B cell (primary cell): ENCODE results near the gene NPHP4. TPM values are rescaled to one million over a fixed set of nuclear protein-coding genes. Genes with fewer than 3 reads are reported as not detected.

Experiments
- ATAC-seq: fragments of 200-7000 bp; cut with Tn5 transposase; one replicate; pipeline ENCODE4 v1.10.0; 2021; ENCODE audit warnings: low read depth, mild to moderate bottlenecking, moderate number of reproducible peaks, moderate library complexity
- CTCF ChIA-PET: fragments of 350-600 bp; sonication (Branson Sonifier 250); formaldehyde crosslinking; loops from one replicate; lab custom pipeline; 2021; ENCODE audit warnings: antibody characterized with exemption, inconsistent platforms; lab: Charles Lee
- POLR2A ChIA-PET: fragments of 350-600 bp; sonication (Branson Sonifier 250); formaldehyde crosslinking; loops from one replicate; lab custom pipeline; 2021; ENCODE audit warnings: antibody characterized with exemption; lab: Charles Lee
- DNase-seq: peaks from one replicate; pipeline ENCODE4 v3.0.0; 2013
- H2AFZ ChIP-seq: 2 replicates; pipeline ENCODE4 v1.6.1; 2012; ENCODE audit warnings: mild to moderate bottlenecking, low read depth, low read length; ENCODE audit not compliant: insufficient read depth, poor library complexity, severe bottlenecking
- H3K27ac ChIP-seq, 2 donors: 1 replicate in 1 of 2; 2 replicates in 1 of 2; pipeline ENCODE4 v1.5.1; 2012 to 2013; ENCODE audit warnings: low read length in 2 of 2, mild to moderate bottlenecking in 2 of 2, moderate library complexity in 1 of 2
- H3K27me3 ChIP-seq, 4 experiments: fragments of 200-600 bp in 1 of 4; sonication (generic) in 1 of 4; replicated peaks in 1 of 4; 1 replicate in 2 of 4; 2 replicates in 2 of 4; pipeline versions ENCODE4 v1.6.1 to v1.7.0; 2013 to 2016; ENCODE audit warnings: low read length in 3 of 4, mild to moderate bottlenecking in 2 of 4, mixed read lengths in 1 of 4, moderate library complexity in 1 of 4; ENCODE audit not compliant: insufficient read depth in 4 of 4, control insufficient read depth in 3 of 4; ENCODE audit errors: control extremely low read depth in 1 of 4
- H3K36me3 ChIP-seq, 2 experiments: replicated peaks in 1 of 2; 1 replicate in 1 of 2; 2 replicates in 1 of 2; pipeline versions ENCODE4 v1.6.1 to v1.7.1; 2013; ENCODE audit warnings: low read length in 1 of 2; ENCODE audit not compliant: insufficient read depth in 2 of 2, control insufficient read depth in 1 of 2; ENCODE audit errors: control extremely low read depth in 1 of 2, extremely low read depth in 1 of 2
- H3K4me1 ChIP-seq, 2 donors: fragments of 200-600 bp in 1 of 2; sonication (generic) in 1 of 2; 1 replicate in 1 of 2; 2 replicates in 1 of 2; pipeline versions ENCODE4 v1.5.1 to v1.6.1; 2013 to 2017; ENCODE audit warnings: low read length in 2 of 2; ENCODE audit not compliant: control insufficient read depth in 2 of 2, insufficient read depth in 2 of 2
- H3K4me2 ChIP-seq: replicated peaks from 2 replicates; pipeline ENCODE3; 2012; ENCODE audit warnings: mild to moderate bottlenecking, low read depth, low read length; ENCODE audit not compliant: poor library complexity, severe bottlenecking
- H3K4me3 ChIP-seq, 5 experiments: fragments of 200-600 bp in 1 of 5; sonication (generic) in 1 of 5; 1 replicate in 3 of 5; 2 replicates in 2 of 5; pipeline versions ENCODE4 v1.5.1 to v1.7.0; 2011 to 2016; ENCODE audit warnings: low read length in 4 of 5, mild to moderate bottlenecking in 4 of 5, low read depth in 2 of 5, control low read depth in 1 of 5, moderate library complexity in 1 of 5; ENCODE audit not compliant: insufficient read depth in 1 of 5; ENCODE audit errors: control extremely low read depth in 1 of 5, extremely low read depth in 1 of 5
- H3K79me2 ChIP-seq: fragments of 200-600 bp; sonication (generic); one replicate; pipeline ENCODE4 v1.6.0; 2016; ENCODE audit warnings: low read length; ENCODE audit not compliant: control insufficient read depth, insufficient read depth
- H3K9ac ChIP-seq: fragments of 200-600 bp; sonication (generic); 2 replicates; pipeline ENCODE4 v1.6.1; 2017; ENCODE audit warnings: mild to moderate bottlenecking, low read length, moderate library complexity
- H3K9me3 ChIP-seq, 3 donors: one replicate each; pipeline versions ENCODE4 v1.6.1 to v1.7.1; 2013; ENCODE audit warnings: low read length in 2 of 3; ENCODE audit not compliant: control insufficient read depth in 2 of 3, insufficient read depth in 1 of 3; ENCODE audit errors: control extremely low read depth in 1 of 3
- H4K20me1 ChIP-seq: 2 replicates; pipeline ENCODE4 v1.6.0; 2012; ENCODE audit warnings: mild to moderate bottlenecking, low read length; ENCODE audit not compliant: insufficient read depth, control insufficient read depth, poor library complexity, severe bottlenecking
- H3K27ac Mint-ChIP-seq: one replicate; pipeline ENCODE4 v1.8.0; 2021; ENCODE audit warnings: mixed read lengths
- H3K27me3 Mint-ChIP-seq: one replicate; pipeline ENCODE4 v1.8.0; 2021; ENCODE audit warnings: mixed read lengths
- H3K4me1 Mint-ChIP-seq: one replicate; pipeline ENCODE4 v1.8.0; 2021; ENCODE audit warnings: mixed read lengths
- H3K4me3 Mint-ChIP-seq: one replicate; pipeline ENCODE4 v1.8.0; 2021; ENCODE audit warnings: mixed read lengths
- H3K9me3 Mint-ChIP-seq: one replicate; pipeline ENCODE4 v1.8.0; 2022; ENCODE audit warnings: mixed read lengths; ENCODE audit not compliant: insufficient read depth
- EZH2 ChIP-seq: IDR thresholded peaks from 2 replicates; pipeline ENCODE4 v1.6.1; 2012; ENCODE audit warnings: borderline replicate concordance, low read depth, mild to moderate bottlenecking, moderate library complexity, low read length; ENCODE audit not compliant: insufficient read depth, poor library complexity, severe bottlenecking
- WGBS: methylation state at CpG from one replicate; pipeline ENCODE4 v1.1.5; 2013; ENCODE audit warnings: missing lambda C conversion rate; ENCODE audit not compliant: insufficient coverage; 5-methylcytosine and 5-hydroxymethylcytosine counted together
- intact Hi-C: fragments of 100-400 bp; cut with micrococcal nuclease; formaldehyde crosslinking; loops from one replicate; pipeline ENCODE4 v1.10.0; 2022
- polyA plus RNA-seq: library from polyadenylated mRNA; depleted of rRNA; stranded (reverse); fragments of >200 nt; gene quantifications from 2 replicates; pipeline ENCODE4 v1.2.3, GENCODE V29; 2012
- total RNA-seq, 2 donors: library from RNA; stranded (reverse); fragments of 120-200 nt in 1 of 2; gene quantifications; 1 replicate in 1 of 2; 2 replicates in 1 of 2; pipeline versions ENCODE4 v1.2.3 to v1.2.4, GENCODE V29; 2013 to 2022
- TF ChIP-seq, protein P1 (sequence below): fragments of 200-600 bp; IDR thresholded peaks from one replicate; pipeline ENCODE4 v1.8.0; 2022; ENCODE audit warnings: antibody characterized with exemption, mild to moderate bottlenecking

NPHP4 gene
- total and polyA plus RNA-seq, 2 donors (not counting 1 experiment from before 2014, with no cell fraction given): 6.5 to 14.8 TPM

DNA sequence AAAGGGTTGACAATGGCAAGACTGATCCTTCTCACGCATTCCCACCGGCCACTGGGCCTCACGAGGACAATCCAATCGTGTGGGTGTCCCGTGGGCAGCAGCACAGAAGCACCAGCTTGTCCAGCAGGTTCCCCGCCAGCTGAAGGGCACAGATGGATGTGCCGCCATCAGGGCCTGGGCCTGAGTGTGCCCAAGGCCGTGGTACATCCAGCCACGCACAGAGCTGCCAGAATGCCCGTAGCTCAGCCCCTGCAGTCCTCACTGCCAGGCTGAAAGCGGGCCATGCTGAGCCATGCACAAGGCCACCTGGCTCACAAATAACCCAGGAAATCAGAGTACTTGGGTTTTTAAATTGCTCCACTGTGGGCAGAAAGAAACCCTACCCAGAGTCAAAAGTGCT, 7.0 kb downstream of the NPHP4 start:
- H4K20me1 ChIP-seq: no peaks in the 10 kb centered on the region

DNA sequence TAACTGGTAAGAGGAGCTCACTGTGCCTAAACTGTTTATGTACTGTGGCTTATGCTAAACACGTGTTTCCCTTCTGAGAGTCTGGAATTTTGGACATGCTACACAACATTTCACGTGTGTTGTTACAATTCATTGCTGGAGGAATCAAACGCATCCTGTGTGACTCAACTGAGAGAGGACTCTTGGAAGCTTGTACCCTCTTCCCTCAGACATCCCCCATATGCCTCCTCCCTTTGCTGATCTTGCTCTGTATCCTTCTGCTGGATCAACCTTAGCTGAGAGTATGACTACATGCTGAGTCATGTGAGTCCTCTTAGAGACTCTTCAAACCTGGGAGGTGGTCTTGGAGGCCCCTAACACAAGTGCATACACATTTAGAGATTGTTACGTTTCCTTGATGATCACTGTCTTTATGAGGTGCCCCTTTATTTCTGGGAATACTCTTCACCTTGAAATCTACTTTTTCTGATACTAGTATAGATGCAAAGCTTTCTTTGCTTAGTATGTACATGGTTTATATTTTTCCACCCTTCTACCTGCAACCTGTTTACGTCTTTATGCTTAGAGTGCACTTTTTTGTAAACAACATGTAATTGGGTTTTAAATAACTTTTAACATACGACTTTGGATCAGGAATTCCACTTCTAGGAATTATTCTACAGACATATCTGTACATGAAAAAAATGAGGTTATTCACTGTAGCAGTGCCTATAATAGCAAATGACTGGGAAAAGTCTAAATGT, 8.7 kb downstream of the NPHP4 start:
- Histone ChIP-seq H3K27ac (no peak overlapping the region), H3K27me3 (no peaks in the 10 kb centered on the region), H4K20me1 (no peaks in the 10 kb centered on the region), H3K9ac (no peak overlapping the region), H3K4me1 (peaks cover 10 to 12% of the 10 kb centered on the region in 2 donors), H3K36me3 (no peaks in the 10 kb centered on the region), H3K4me3 (no peak overlapping the region), H3K79me2 (no peaks in the 10 kb centered on the region), H2AFZ (no peak overlapping the region), H3K4me2 (no peak overlapping the region), H3K9me3 (no peaks in the 10 kb centered on the region)
- POLR2A ChIA-PET: no interaction called here
- Mint-ChIP-seq H3K4me1 (peaks cover 23% of the 10 kb centered on the region), H3K4me3 (no peak overlapping the region), H3K27ac (no peak overlapping the region), H3K27me3 (no peaks in the 10 kb centered on the region), H3K9me3 (no peaks in the 10 kb centered on the region)
- CTCF ChIA-PET: interaction anchor here (1.4 kb wide), 1 partner anchor 10 kb away, joined by 3 read pairs; no protein-coding TSS in a partner anchor
- DNase-seq (no peak), ATAC-seq (no peak)
- intact Hi-C loops: no loop called here
- WGBS: 100% methylated on average over 2 of the region's 6 CpGs
- TF ChIP-seq EZH2: no peak
- TF ChIP-seq, protein P1, sequence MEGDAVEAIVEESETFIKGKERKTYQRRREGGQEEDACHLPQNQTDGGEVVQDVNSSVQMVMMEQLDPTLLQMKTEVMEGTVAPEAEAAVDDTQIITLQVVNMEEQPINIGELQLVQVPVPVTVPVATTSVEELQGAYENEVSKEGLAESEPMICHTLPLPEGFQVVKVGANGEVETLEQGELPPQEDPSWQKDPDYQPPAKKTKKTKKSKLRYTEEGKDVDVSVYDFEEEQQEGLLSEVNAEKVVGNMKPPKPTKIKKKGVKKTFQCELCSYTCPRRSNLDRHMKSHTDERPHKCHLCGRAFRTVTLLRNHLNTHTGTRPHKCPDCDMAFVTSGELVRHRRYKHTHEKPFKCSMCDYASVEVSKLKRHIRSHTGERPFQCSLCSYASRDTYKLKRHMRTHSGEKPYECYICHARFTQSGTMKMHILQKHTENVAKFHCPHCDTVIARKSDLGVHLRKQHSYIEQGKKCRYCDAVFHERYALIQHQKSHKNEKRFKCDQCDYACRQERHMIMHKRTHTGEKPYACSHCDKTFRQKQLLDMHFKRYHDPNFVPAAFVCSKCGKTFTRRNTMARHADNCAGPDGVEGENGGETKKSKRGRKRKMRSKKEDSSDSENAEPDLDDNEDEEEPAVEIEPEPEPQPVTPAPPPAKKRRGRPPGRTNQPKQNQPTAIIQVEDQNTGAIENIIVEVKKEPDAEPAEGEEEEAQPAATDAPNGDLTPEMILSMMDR: no peak

More for the DNA sequence above, 7.0 kb downstream of the NPHP4 start:
- no peak for DNase-seq
- Histone ChIP-seq H2AFZ (no peak overlapping the region), H3K9me3 (no peaks in the 10 kb centered on the region), H3K4me2 (no peak overlapping the region), H3K79me2 (no peaks in the 10 kb centered on the region), H3K27me3 (no peaks in the 10 kb centered on the region), H3K4me3 (no peak overlapping the region), H3K27ac (no peak overlapping the region), H3K9ac (no peak overlapping the region), H3K4me1 (peaks cover 10 to 12% of the 10 kb centered on the region in 2 donors), H3K36me3 (no peaks in the 10 kb centered on the region)
- ATAC-seq: no peak
- no peak overlapping the region for H3K4me3 Mint-ChIP-seq
- CTCF ChIA-PET: no interaction called here
- H3K9me3 Mint-ChIP-seq: no peaks in the 10 kb centered on the region
- peaks cover 21% of the 10 kb centered on the region for H3K4me1 Mint-ChIP-seq
- WGBS: 89% methylated on average over 11 of the region's 11 CpGs
- intact Hi-C loops: no loop called here
- TF ChIP-seq, protein P1: no peak
- no peak for TF ChIP-seq EZH2
- POLR2A ChIA-PET: no interaction called here
- no peaks in the 10 kb centered on the region for H3K27me3 Mint-ChIP-seq
- H3K27ac Mint-ChIP-seq: no peak overlapping the region
